NT2/D1 (cell line): ENCODE measurements around the gene CAPZA3.

ENCODE experiments used
- SUZ12 ChIP-seq: IDR thresholded peaks from 2 replicates; pipeline ENCODE4 v1.6.1; 2011; ENCODE audit not compliant: insufficient read length, insufficient read depth; ENCODE audit errors: extremely low read depth
- YY1 ChIP-seq: IDR thresholded peaks from 2 replicates; pipeline ENCODE4 v1.6.1; 2011; ENCODE audit not compliant: insufficient read length, insufficient read depth
- ZNF274 ChIP-seq: IDR thresholded peaks from 2 replicates; pipeline ENCODE4 v1.6.1; 2011; ENCODE audit warnings: mild to moderate bottlenecking, low read depth, low read length

- TF ChIP-seq ZNF274 (no peak), YY1 (no peak), SUZ12 (no peak)
Measured at GRCh38 chr12:18749386-18749957, 11.6 kb downstream of the CAPZA3 start.
